ENCODE data around the gene HLA-DOA. TPM values are rescaled to one million over a fixed set of nuclear protein-coding genes. Genes with fewer than 3 reads are reported as not detected.
A peak's percentile ranks its signal among the peaks of the same experiment; 100 is the strongest.

The HLA-DOA gene
- total RNA-seq, 1 experiment from 2014 or later = not detected

DNA sequence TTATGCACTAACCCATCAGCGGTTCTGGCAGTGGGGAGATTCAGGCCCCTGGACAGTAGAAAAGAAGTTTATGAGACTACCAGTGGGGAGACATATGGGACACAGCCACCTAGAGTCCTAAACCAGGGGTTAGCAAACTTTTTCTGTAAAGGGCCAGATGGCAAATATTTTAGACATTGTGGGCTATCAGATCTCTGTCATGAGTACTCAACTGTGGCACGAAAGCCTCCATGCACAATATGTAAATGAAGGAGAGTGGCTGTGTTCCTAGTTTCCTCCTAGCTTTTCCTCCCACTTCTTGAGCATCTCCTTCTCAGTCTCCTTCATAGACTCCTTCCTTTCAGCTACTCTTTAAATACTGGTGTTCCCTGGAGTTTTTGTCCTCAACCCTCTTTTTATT is 53.2 kb downstream of the HLA-DOA start:
- Histone ChIP-seq H3K27me3 (ENCODE audit: low read length) (no peaks in the 10 kb centered on the region), H3K9me2 (replicated peaks; ENCODE audit: low read length) (no peaks in the 10 kb centered on the region), H3K36me3 (ENCODE audit: low read depth, low read length) (no peaks in the 10 kb centered on the region), H2AFZ (ENCODE audit: low read length) (no peak overlapping the region), H3K79me2 (ENCODE audit: low read length) (no peaks in the 10 kb centered on the region), H4K20me1 (ENCODE audit: low read length) (no peaks in the 10 kb centered on the region), H3K4me2 (ENCODE audit: low read length) (no peak overlapping the region), H3K9me3 (ENCODE audit: low read length) (no peaks in the 10 kb centered on the region), H3F3A (ENCODE audit: low read length, unreplicated experiment) (no peaks in the 10 kb centered on the region), H3K4me1 (ENCODE audit: insufficient read depth, low read length) (no peaks in the 10 kb centered on the region; the same call in 1 of the 2 replicates), H3K4me3 (ENCODE audit: low read length) (no peak overlapping the region), H3K9ac (ENCODE audit: low read length) (no peak overlapping the region), H3K27ac (ENCODE audit: low read length) (no peak overlapping the region)
- intact Hi-C loops (cut with micrococcal nuclease) = no loop called here
- DNase-seq = no peak
- TF ChIP-seq EZH2 (IDR thresholded peaks at IDR 0.05; ENCODE audit: low read length, unreplicated experiment) (no peak), EZH2phosphoT487 (IDR thresholded peaks at IDR 0.05; ENCODE audit: borderline replicate concordance, low read length) (no peak), CTCF (conservative IDR thresholded peaks at IDR 0.05; ENCODE audit: low read depth, low read length) (no peak)
- no peak for ATAC-seq
- CTCF ChIA-PET = no interaction called here
- BruUV-seq (replicated peaks) = no TSS peak
- POLR2A ChIA-PET (ENCODE audit: unreplicated experiment) = no interaction called here

DNA sequence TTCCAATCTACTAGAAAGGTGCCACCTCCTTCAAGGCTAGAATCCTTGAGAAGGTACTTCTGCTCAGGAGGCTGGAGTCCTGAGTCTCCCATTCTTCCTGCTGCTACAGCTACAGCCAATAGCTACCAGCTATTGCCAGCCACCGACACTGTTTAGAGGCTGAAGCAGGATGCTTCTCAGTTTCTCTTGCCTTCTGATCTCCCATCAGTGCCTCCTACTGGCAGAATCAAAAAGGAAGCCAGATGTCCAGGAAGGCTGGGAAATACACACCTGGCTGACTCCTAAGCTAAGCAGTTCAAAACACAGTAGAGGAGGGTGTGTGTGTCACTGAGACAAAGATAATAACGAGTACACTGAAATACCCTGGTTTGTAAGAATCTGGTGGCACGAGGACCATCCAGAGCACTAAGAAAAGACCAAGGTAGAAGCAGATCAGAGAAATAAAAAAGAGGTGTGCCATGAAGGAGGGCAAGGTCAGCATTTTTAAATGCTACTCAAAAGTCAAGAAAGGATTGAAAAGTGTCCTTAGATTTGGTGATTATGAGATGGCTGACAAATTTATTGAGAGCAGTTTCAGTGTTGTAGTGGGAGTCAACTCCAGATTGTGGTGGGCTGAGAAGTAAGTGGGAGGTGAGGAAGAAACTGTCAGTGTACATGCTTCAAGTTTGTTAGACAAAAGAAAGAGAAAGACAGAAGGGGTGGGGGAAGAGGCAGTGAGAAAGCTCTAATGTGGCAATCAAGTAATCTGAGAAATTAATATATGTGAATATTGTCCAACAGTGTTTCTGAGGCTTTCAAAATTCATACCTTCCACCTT is 54.2 kb downstream of the HLA-DOA start:
- no peaks in the 10 kb centered on the region; the same call in 1 of the 2 replicates for H3K4me1 ChIP-seq (ENCODE audit: insufficient read depth, low read length)
- H4K20me1 ChIP-seq (ENCODE audit: low read length) = no peaks in the 10 kb centered on the region
- DNase-seq = peak; percentile 41
- H3K36me3 ChIP-seq (ENCODE audit: low read depth, low read length) = no peaks in the 10 kb centered on the region
- ChIA-PET POLR2A (ENCODE audit: unreplicated experiment) (interaction anchor here (0.5 kb wide), 1 partner anchor 13 kb away, joined by 9 read pairs; the partner anchor contains the start of gene BRD2), CTCF (interaction anchor here (0.6 to 2.6 kb wide), 8 partner anchors 13 to 55 kb away, joined by 3 to 40 read pairs (median 5); partner anchors contain the start of gene BRD2)
- H3K4me2 ChIP-seq (ENCODE audit: low read length) = no peak overlapping the region
- no peaks in the 10 kb centered on the region for H3K9me2 ChIP-seq (replicated peaks; ENCODE audit: low read length)
- H3K9ac ChIP-seq (ENCODE audit: low read length) = no peak overlapping the region
- H2AFZ ChIP-seq (ENCODE audit: low read length) = no peak overlapping the region
- no peak overlapping the region for H3K27ac ChIP-seq (ENCODE audit: low read length)
- H3K27me3 ChIP-seq (ENCODE audit: low read length) = no peaks in the 10 kb centered on the region
- intact Hi-C loops (cut with micrococcal nuclease) = no loop called here
- H3F3A ChIP-seq (ENCODE audit: low read length, unreplicated experiment) = no peaks in the 10 kb centered on the region
- ATAC-seq = no peak
- H3K4me3 ChIP-seq (ENCODE audit: low read length) = no peak overlapping the region
- H3K9me3 ChIP-seq (ENCODE audit: low read length) = no peaks in the 10 kb centered on the region
- BruUV-seq (replicated peaks) = no TSS peak
- no peaks in the 10 kb centered on the region for H3K79me2 ChIP-seq (ENCODE audit: low read length)
- TF ChIP-seq EZH2phosphoT487 (IDR thresholded peaks at IDR 0.05; ENCODE audit: borderline replicate concordance, low read length) (no peak), CTCF (conservative IDR thresholded peaks at IDR 0.05; ENCODE audit: low read depth, low read length) (peak; percentile 55), EZH2 (IDR thresholded peaks at IDR 0.05; ENCODE audit: low read length, unreplicated experiment) (no peak)

GRCh38 chr6:32954267-32954666 is 55.1 kb downstream of the HLA-DOA start:
- Histone ChIP-seq H2AFZ (ENCODE audit: low read length) (no peak overlapping the region), H3K9ac (ENCODE audit: low read length) (no peak overlapping the region), H3K4me2 (ENCODE audit: low read length) (no peak overlapping the region), H3K9me2 (replicated peaks; ENCODE audit: low read length) (no peaks in the 10 kb centered on the region), H3K9me3 (ENCODE audit: low read length) (no peaks in the 10 kb centered on the region), H3K4me1 (ENCODE audit: insufficient read depth, low read length) (no peaks in the 10 kb centered on the region; the same call in 1 of the 2 replicates), H3K4me3 (ENCODE audit: low read length) (no peak overlapping the region), H4K20me1 (ENCODE audit: low read length) (no peaks in the 10 kb centered on the region), H3K27ac (ENCODE audit: low read length) (no peak overlapping the region), H3K36me3 (ENCODE audit: low read depth, low read length) (no peaks in the 10 kb centered on the region), H3K79me2 (ENCODE audit: low read length) (no peaks in the 10 kb centered on the region), H3F3A (ENCODE audit: low read length, unreplicated experiment) (no peaks in the 10 kb centered on the region), H3K27me3 (ENCODE audit: low read length) (no peaks in the 10 kb centered on the region)
- BruUV-seq (replicated peaks) = no TSS peak
- POLR2A ChIA-PET (ENCODE audit: unreplicated experiment) = interaction anchor here (1.0 kb wide), 1 partner anchor 30 kb away, joined by 6 read pairs; no protein-coding TSS in a partner anchor
- no peak for ATAC-seq
- TF ChIP-seq CTCF (conservative IDR thresholded peaks at IDR 0.05; ENCODE audit: low read depth, low read length) = no peak
- no peak for TF ChIP-seq EZH2 (IDR thresholded peaks at IDR 0.05; ENCODE audit: low read length, unreplicated experiment)
- TF ChIP-seq EZH2phosphoT487 (IDR thresholded peaks at IDR 0.05; ENCODE audit: borderline replicate concordance, low read length) = no peak
- DNase-seq = no peak
- intact Hi-C loops (cut with micrococcal nuclease) = no loop called here
- CTCF ChIA-PET = interaction anchor here (1.0 to 2.6 kb wide), 4 partner anchors 14 to 31 kb away, joined by 4 to 40 read pairs (median 10); partner anchors contain the start of gene BRD2

Measured in PC-3 (cell line).